ENCODE results near the gene IRS4. TPM values are rescaled to one million over a fixed set of nuclear protein-coding genes. Genes with fewer than 3 reads are reported as not detected.

IRS4 gene
- total and polyA plus RNA-seq, 2 of the 8 experiments (the other 6 are each of a cell fraction or from before 2014, with no cell fraction given): 3.8 to 14.1 TPM

GRCh38 chrX:108702530-108702929 is 33.8 kb downstream of the IRS4 start:
- no peaks in the 10 kb centered on the region for H3K4me1 ChIP-seq (replicated peaks in 1 of 4; ENCODE audit: control insufficient read depth in 3 of 4, insufficient read depth in 4 of 4, low read length in 3 of 4)
- no peaks in the 10 kb centered on the region for H3K27me3 ChIP-seq (replicated peaks in 1 of 4; ENCODE audit: control insufficient read depth in 3 of 4, extremely low read depth in 1 of 4, insufficient read depth in 3 of 4, low read length in 3 of 4)
- 90% methylated on average over 1 of the region's 1 CpG; no CpG with 5 or more reads in 1 of the 2 experiments for WGBS, 2 experiments (ENCODE audit: extremely low coverage in 1 of 2, insufficient coverage in 1 of 2, insufficient read length in 1 of 2, insufficient replicate concordance in 2 of 2, low coverage in 1 of 2, low lambda C conversion rate in 2 of 2, missing lambda C conversion rate in 1 of 2)

More at GRCh38 chrX:108702530-108702929, 33.8 kb downstream of the IRS4 start:
- Histone ChIP-seq H3K9me3 (ENCODE audit: insufficient read depth in 2 of 2, low read depth in 1 of 2, low read length in 1 of 2) (no peaks in the 10 kb centered on the region), H3K9ac (replicated peaks in 1 of 4; ENCODE audit: extremely low read depth in 1 of 4, low read depth in 3 of 4, low read length in 3 of 4) (no peak overlapping the region), H2BK15ac (ENCODE audit: low read length) (no peak overlapping the region), H2BK120ac (replicated peaks; ENCODE audit: low read depth, low read length) (no peak overlapping the region), H3K23ac (ENCODE audit: insufficient read length) (no peak overlapping the region), H3K27ac (ENCODE audit: low read depth, low read length) (no peak overlapping the region), H3K18ac (ENCODE audit: extremely low read depth, low read length) (no peak overlapping the region), H3K4me3 (ENCODE audit: extremely low read depth in 1 of 4, insufficient read depth in 2 of 4, low read depth in 3 of 4, low read length in 4 of 4) (no peak overlapping the region), H3K79me2 (ENCODE audit: control insufficient read depth in 1 of 2, insufficient read depth in 2 of 2, low read length in 2 of 2) (no peaks in the 10 kb centered on the region), H4K5ac (ENCODE audit: insufficient read length, low read depth, low read length) (no peak overlapping the region), H3K14ac (ENCODE audit: insufficient read length) (no peak overlapping the region), H3K79me1 (ENCODE audit: low read depth, low read length) (no peaks in the 10 kb centered on the region), H3K4ac (replicated peaks; ENCODE audit: insufficient read length, low read depth, low read length) (no peak overlapping the region), H2BK5ac (ENCODE audit: low read depth, low read length) (no peak overlapping the region), H2AK5ac (ENCODE audit: low read depth, low read length) (no peak overlapping the region), H2BK20ac (ENCODE audit: low read length) (no peak overlapping the region), H2AFZ (ENCODE audit: low read length) (no peak overlapping the region), H3K36me3 (ENCODE audit: control insufficient read depth in 2 of 4, insufficient read depth in 4 of 4, low read length in 3 of 4) (no peaks in the 10 kb centered on the region), H3K4me2 (ENCODE audit: insufficient read depth in 1 of 2, low read depth in 2 of 2, low read length in 2 of 2) (no peak overlapping the region), H3K23me2 (ENCODE audit: low read depth, low read length) (no peaks in the 10 kb centered on the region), H2BK12ac (ENCODE audit: low read depth, low read length) (no peak overlapping the region), H4K91ac (replicated peaks; ENCODE audit: insufficient read length, low read length) (no peak overlapping the region), H4K8ac (ENCODE audit: extremely low read depth, insufficient read depth, low read length) (no peak overlapping the region), H4K20me1 (replicated peaks in 1 of 2; ENCODE audit: control insufficient read depth in 1 of 2, insufficient read depth in 2 of 2, low read length in 2 of 2) (no peaks in the 10 kb centered on the region), H3K56ac (replicated peaks; ENCODE audit: insufficient read length, low read depth, low read length) (no peak overlapping the region)
- TF ChIP-seq KDM1A (IDR thresholded peaks at IDR 0.05; ENCODE audit: borderline replicate concordance, low read length): no peak
- no peak for TF ChIP-seq ZNF274 (IDR thresholded peaks at IDR 0.05; ENCODE audit: borderline replicate concordance, extremely low read depth, low read length)
- no peak for TF ChIP-seq SIRT6 (IDR thresholded peaks at IDR 0.05; ENCODE audit: low read length)
- TF ChIP-seq HDAC6 (IDR thresholded peaks at IDR 0.05; ENCODE audit: low read depth, low read length): no peak
- no peak for TF ChIP-seq PHF8 (conservative IDR thresholded peaks at IDR 0.05; ENCODE audit: low read depth, low read length)
- CTCF ChIA-PET (ENCODE audit: partially characterized antibody): interaction anchor here (1.0 to 1.1 kb wide), 2 partner anchors 10 to 682 kb away, joined by 3 to 4 read pairs; no protein-coding TSS in a partner anchor
- no peak for DNase-seq (ENCODE audit: low read depth in 1 of 2, low spot score in 2 of 2)
- no peak for FAIRE-seq
- POLR2A ChIA-PET (ENCODE audit: partially characterized antibody): no interaction called here

Measured in H1 (cell line).